PFSK-1 (cell line): ENCODE data around the gene ELOVL2.

Experiments
- FOXP2 ChIP-seq: optimal IDR thresholded peaks from 2 replicates; pipeline ENCODE3; 2011; ENCODE audit warnings: borderline replicate concordance, control low read depth, inconsistent platforms; ENCODE audit not compliant: insufficient read depth; ENCODE audit errors: extremely low read length, extremely low read depth
- POLR2AphosphoS5 ChIP-seq: IDR thresholded peaks from 2 replicates; pipeline ENCODE4 v1.6.1; 2012; ENCODE audit warnings: low read depth, mild to moderate bottlenecking, control low read depth, low read length, moderate library complexity
- SIN3A ChIP-seq: IDR thresholded peaks from 2 replicates; pipeline ENCODE4 v1.6.1; 2012; ENCODE audit warnings: mild to moderate bottlenecking, low read length, moderate library complexity, borderline replicate concordance; ENCODE audit not compliant: insufficient read depth
- TAF1 ChIP-seq: IDR thresholded peaks from 2 replicates; pipeline ENCODE4 v1.6.1; 2012; ENCODE audit warnings: low read length, control low read depth, borderline replicate concordance; ENCODE audit not compliant: insufficient read depth
- TF ChIP-seq, protein P1 (sequence below), 2 experiments: IDR thresholded peaks; 2 replicates each; pipeline versions ENCODE4 v1.6.1 to v1.8.0; 2011 to 2012; ENCODE audit warnings: low read depth in 2 of 2, low read length in 2 of 2, control low read depth in 1 of 2, inconsistent platforms in 1 of 2, mild to moderate bottlenecking in 1 of 2, moderate library complexity in 1 of 2; ENCODE audit not compliant: insufficient read depth in 1 of 2

Gene ELOVL2

DNA sequence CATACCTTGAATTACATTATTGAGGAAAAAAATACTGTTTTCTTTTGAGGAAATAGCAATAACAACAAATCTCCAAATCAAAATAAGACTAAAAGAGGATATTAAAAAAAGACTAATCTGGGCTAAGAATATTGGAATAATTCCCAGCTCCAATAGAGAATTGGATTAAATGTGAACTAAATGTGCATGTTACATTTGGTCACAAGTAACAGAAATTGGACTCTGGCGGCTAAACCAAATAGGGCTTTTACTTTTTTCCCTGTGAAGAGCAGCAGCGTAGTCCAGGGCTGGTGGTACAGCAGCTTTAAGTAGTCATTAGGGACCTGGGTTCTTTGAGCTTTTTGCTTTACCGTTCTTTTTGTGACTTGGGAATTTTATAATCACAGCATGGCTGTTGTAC lies 71.9 kb downstream of the ELOVL2 start:
- no peak for TF ChIP-seq TAF1
- no peak for TF ChIP-seq POLR2AphosphoS5

- TF ChIP-seq FOXP2 (no peak), POLR2AphosphoS5 (no peak), TAF1 (no peak), SIN3A (no peak)
- TF ChIP-seq, protein P1, sequence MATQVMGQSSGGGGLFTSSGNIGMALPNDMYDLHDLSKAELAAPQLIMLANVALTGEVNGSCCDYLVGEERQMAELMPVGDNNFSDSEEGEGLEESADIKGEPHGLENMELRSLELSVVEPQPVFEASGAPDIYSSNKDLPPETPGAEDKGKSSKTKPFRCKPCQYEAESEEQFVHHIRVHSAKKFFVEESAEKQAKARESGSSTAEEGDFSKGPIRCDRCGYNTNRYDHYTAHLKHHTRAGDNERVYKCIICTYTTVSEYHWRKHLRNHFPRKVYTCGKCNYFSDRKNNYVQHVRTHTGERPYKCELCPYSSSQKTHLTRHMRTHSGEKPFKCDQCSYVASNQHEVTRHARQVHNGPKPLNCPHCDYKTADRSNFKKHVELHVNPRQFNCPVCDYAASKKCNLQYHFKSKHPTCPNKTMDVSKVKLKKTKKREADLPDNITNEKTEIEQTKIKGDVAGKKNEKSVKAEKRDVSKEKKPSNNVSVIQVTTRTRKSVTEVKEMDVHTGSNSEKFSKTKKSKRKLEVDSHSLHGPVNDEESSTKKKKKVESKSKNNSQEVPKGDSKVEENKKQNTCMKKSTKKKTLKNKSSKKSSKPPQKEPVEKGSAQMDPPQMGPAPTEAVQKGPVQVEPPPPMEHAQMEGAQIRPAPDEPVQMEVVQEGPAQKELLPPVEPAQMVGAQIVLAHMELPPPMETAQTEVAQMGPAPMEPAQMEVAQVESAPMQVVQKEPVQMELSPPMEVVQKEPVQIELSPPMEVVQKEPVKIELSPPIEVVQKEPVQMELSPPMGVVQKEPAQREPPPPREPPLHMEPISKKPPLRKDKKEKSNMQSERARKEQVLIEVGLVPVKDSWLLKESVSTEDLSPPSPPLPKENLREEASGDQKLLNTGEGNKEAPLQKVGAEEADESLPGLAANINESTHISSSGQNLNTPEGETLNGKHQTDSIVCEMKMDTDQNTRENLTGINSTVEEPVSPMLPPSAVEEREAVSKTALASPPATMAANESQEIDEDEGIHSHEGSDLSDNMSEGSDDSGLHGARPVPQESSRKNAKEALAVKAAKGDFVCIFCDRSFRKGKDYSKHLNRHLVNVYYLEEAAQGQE (IDR thresholded peaks at IDR 0.05; ENCODE audit: insufficient read depth in 1 of 2, low read depth in 2 of 2, low read length in 2 of 2): no peak
These were observed 73.4 kb downstream of the ELOVL2 start for GRCh38 chr6:10970731-10971130.

- no peak for TF ChIP-seq POLR2AphosphoS5
- TF ChIP-seq SIN3A: no peak
- TF ChIP-seq TAF1: no peak
- TF ChIP-seq FOXP2: no peak
- TF ChIP-seq, protein P1 (IDR thresholded peaks at IDR 0.05; ENCODE audit: insufficient read depth in 1 of 2, low read depth in 2 of 2, low read length in 2 of 2): no peak
These were observed 75.3 kb downstream of the ELOVL2 start for GRCh38 chr6:10968776-10969175.

DNA sequence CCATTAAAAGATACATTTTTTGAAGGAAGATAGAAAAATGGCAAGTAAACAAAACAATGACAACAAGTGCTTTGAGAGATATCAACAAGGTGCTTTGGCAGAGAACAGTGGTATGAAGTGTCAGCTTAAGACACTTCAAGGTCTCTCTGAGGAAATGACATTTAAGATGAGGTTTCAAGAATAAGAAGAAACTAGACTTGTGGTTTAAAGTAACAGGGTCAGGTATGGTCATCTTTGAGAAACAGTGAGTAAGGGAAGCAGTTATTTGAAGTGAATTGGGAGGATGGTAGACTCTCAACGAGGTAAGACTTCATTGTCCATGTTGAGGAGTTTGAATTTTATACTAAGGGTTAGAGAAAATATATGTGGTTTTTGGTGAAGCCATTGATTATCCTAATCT lies 79.4 kb downstream of the ELOVL2 start:
- no peak for TF ChIP-seq TAF1

DNA sequence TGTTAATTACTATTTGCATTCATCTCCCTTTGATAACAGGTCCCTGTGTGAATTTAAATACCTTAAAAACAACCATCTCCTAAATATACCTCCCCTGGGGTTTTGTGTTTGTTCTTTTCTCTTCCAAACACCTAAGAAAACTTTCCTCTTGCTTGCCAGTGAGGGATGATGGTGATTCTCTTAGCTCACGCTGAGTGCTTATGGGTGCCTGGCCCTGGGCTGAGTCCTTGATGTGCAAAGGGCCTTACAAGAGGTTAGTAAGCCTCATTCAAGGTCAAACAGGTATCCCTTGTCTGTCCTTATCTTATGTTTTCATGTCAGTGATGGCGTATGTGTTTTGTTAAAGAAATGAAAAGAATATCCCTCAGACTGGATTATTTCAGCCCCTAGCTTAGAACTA lies 81.0 kb downstream of the ELOVL2 start:
- no peak for TF ChIP-seq TAF1
- TF ChIP-seq POLR2AphosphoS5: no peak
- TF ChIP-seq FOXP2: no peak
- no peak for TF ChIP-seq SIN3A
- TF ChIP-seq, protein P1 (IDR thresholded peaks at IDR 0.05; ENCODE audit: insufficient read depth in 1 of 2, low read depth in 2 of 2, low read length in 2 of 2): no peak

- TF ChIP-seq POLR2AphosphoS5 (no peak), FOXP2 (no peak), SIN3A (no peak), TAF1 (no peak)
- TF ChIP-seq, protein P1 (IDR thresholded peaks at IDR 0.05; ENCODE audit: insufficient read depth in 1 of 2, low read depth in 2 of 2, low read length in 2 of 2): no peak
These were observed 81.4 kb downstream of the ELOVL2 start for GRCh38 chr6:10962673-10963072.
